Measurements from ENCODE around the gene SLC11A2.
A peak's percentile ranks its signal among the peaks of the same experiment; 100 is the strongest.

SLC11A2 gene

GRCh38 chr12:51025836-51026638 is at the start of gene SLC11A2:
TSS of gene SLC11A2 (minus strand) at chr12:51026384. CDS start at chr12:51010728, 15,656 bp downstream.
- DNase-seq: peak; percentile 91

GRCh38 chr12:51075390-51075789 is 49.2 kb upstream of the SLC11A2 start:
- no peak for DNase-seq

GRCh38 chr12:51071663-51072062 is 45.5 kb upstream of the SLC11A2 start:
- no peak for DNase-seq

GRCh38 chr12:51070004-51070403 is 43.8 kb upstream of the SLC11A2 start:
- no peak for DNase-seq

- no peak for DNase-seq
These were observed 41.6 kb upstream of the SLC11A2 start for GRCh38 chr12:51067771-51068170.

GRCh38 chr12:51067229-51067628 is 41.0 kb upstream of the SLC11A2 start:
- DNase-seq: no peak

GRCh38 chr12:51065530-51065929 is 39.3 kb upstream of the SLC11A2 start:
- DNase-seq: no peak

- DNase-seq: no peak
These were observed 36.6 kb upstream of the SLC11A2 start for GRCh38 chr12:51062631-51063397.

- DNase-seq: no peak
These were observed 32.9 kb upstream of the SLC11A2 start for GRCh38 chr12:51059086-51059485.

GRCh38 chr12:51056242-51056641 is 30.1 kb upstream of the SLC11A2 start:
- DNase-seq: no peak

GRCh38 chr12:51055060-51055459 is 28.9 kb upstream of the SLC11A2 start:
- DNase-seq: no peak

GRCh38 chr12:51051787-51052186 is 25.6 kb upstream of the SLC11A2 start:
- DNase-seq: no peak

- DNase-seq: no peak
These were observed 23.3 kb upstream of the SLC11A2 start for GRCh38 chr12:51049525-51049924.

- no peak for DNase-seq
These were observed 22.6 kb upstream of the SLC11A2 start for GRCh38 chr12:51048661-51049251.

- peak; percentile 86 for DNase-seq
These were observed 21.7 kb upstream of the SLC11A2 start, which contains the start of gene LETMD1 for GRCh38 chr12:51047655-51048540. TSS of gene LETMD1 (plus strand) at chr12:51048327. CDS start at chr12:51048357, 30 bp downstream.

GRCh38 chr12:51036279-51036678 is 10.1 kb upstream of the SLC11A2 start:
- DNase-seq: no peak

GRCh38 chr12:51033457-51034089 is 7.4 kb upstream of the SLC11A2 start:
- no peak for DNase-seq

GRCh38 chr12:51033048-51033447 is 6.9 kb upstream of the SLC11A2 start:
- DNase-seq: no peak

- DNase-seq: no peak
These were observed 2.6 kb upstream of the SLC11A2 start for GRCh38 chr12:51028813-51029150.

GRCh38 chr12:51028126-51028812 is 2.1 kb upstream of the SLC11A2 start:
- no peak for DNase-seq

- DNase-seq: no peak
These were observed 1.2 kb upstream of the SLC11A2 start for GRCh38 chr12:51027342-51027835.
